Tibial nerve (tissue), 4 donors: ENCODE results near the gene KAT8. TPM values are rescaled to one million over a fixed set of nuclear protein-coding genes. Genes with fewer than 3 reads are reported as not detected.

Experiments used
- DNase-seq, 2 donors: peaks; one replicate each; pipeline ENCODE4 v3.0.0-alpha.2; 2019; ENCODE audit warnings: low spot score in 2 of 2
- H3K27ac ChIP-seq, 4 donors: fragments of 200-600 bp; sonication (generic) in 3 of 4; one replicate each; pipeline ENCODE4 v1.5.1; 2017 to 2019; ENCODE audit warnings: mild to moderate bottlenecking in 1 of 4
- H3K27me3 ChIP-seq, 2 donors: fragments of 200-600 bp; sonication (generic) in 1 of 2; one replicate each; pipeline versions ENCODE4 v1.5.1 to v1.6.0; 2017 to 2019
- H3K36me3 ChIP-seq, 3 donors: fragments of 200-600 bp; sonication (generic); one replicate each; pipeline ENCODE4 v1.5.1; 2018 to 2019
- H3K4me1 ChIP-seq, 4 donors: fragments of 200-600 bp; sonication (generic) in 3 of 4; one replicate each; pipeline ENCODE4 v1.5.1; 2017 to 2019
- H3K4me3 ChIP-seq, 4 donors: fragments of 200-600 bp; sonication (generic) in 3 of 4; one replicate each; pipeline ENCODE4 v1.5.1; 2017 to 2019; ENCODE audit warnings: mild to moderate bottlenecking in 1 of 4, moderate library complexity in 1 of 4
- H3K9me3 ChIP-seq, 4 donors: fragments of 200-600 bp; sonication (generic) in 3 of 4; one replicate each; pipeline ENCODE4 v1.5.1; 2017 to 2019
- EP300 ChIP-seq, 2 donors: sonication (generic); formaldehyde crosslinking; IDR thresholded peaks; one replicate each; pipeline ENCODE4 v1.6.1; 2017; ENCODE audit warnings: antibody characterized with exemption in 2 of 2, mild to moderate bottlenecking in 1 of 2
- POLR2A ChIP-seq, 2 donors: fragments of 450-650 bp; IDR thresholded peaks; one replicate each; pipeline ENCODE4 v1.6.1; 2017; ENCODE audit warnings: antibody characterized with exemption in 2 of 2, mild to moderate bottlenecking in 2 of 2, moderate library complexity in 2 of 2
- WGBS, 2 donors: methylation state at CpG; one replicate each; pipeline ENCODE4 v1.1.5; 2018; 5-methylcytosine and 5-hydroxymethylcytosine counted together
- total RNA-seq, 4 donors: library from RNA; depleted of rRNA; stranded (reverse); fragments of >200 nt; gene quantifications; one replicate each; pipeline ENCODE4 v1.1.0, GENCODE V29; 2016
- TF ChIP-seq, protein P1 (sequence below), 5 experiments: fragments of 200-600 bp in 3 of 5; fragments of 450-650 bp in 2 of 5; sonication (generic) in 3 of 5; IDR thresholded peaks; one replicate each; pipeline ENCODE4 v1.5.1; 2016 to 2019; ENCODE audit warnings: antibody characterized with exemption in 5 of 5, mild to moderate bottlenecking in 3 of 5, moderate library complexity in 2 of 5

Gene KAT8
- total RNA-seq, 4 donors from 2014 or later, result 79.5 to 99.0 (median 92.7) TPM

GRCh38 chr16:31083556-31083955 lies 33.9 kb upstream of the KAT8 start:
- peaks cover 0 to 99% (median 3%) of the 10 kb centered on the region in 3 donors for H3K36me3 ChIP-seq
- 54 to 73% methylated on average over 4 to 5 of the region's 5 CpGs for WGBS, 2 donors
- H3K4me1 ChIP-seq, result peaks cover 0 to 25% (median 0%) of the 10 kb centered on the region in 4 donors
- H3K27ac ChIP-seq, result no peak overlapping the region
- no peaks in the 10 kb centered on the region for H3K9me3 ChIP-seq
- H3K4me3 ChIP-seq, result no peak overlapping the region
- no peaks in the 10 kb centered on the region for H3K27me3 ChIP-seq
- no peak for DNase-seq
- no peak for TF ChIP-seq EP300 (IDR thresholded peaks at IDR 0.05)
- no peak for TF ChIP-seq POLR2A (IDR thresholded peaks at IDR 0.05)
- TF ChIP-seq, protein P1, sequence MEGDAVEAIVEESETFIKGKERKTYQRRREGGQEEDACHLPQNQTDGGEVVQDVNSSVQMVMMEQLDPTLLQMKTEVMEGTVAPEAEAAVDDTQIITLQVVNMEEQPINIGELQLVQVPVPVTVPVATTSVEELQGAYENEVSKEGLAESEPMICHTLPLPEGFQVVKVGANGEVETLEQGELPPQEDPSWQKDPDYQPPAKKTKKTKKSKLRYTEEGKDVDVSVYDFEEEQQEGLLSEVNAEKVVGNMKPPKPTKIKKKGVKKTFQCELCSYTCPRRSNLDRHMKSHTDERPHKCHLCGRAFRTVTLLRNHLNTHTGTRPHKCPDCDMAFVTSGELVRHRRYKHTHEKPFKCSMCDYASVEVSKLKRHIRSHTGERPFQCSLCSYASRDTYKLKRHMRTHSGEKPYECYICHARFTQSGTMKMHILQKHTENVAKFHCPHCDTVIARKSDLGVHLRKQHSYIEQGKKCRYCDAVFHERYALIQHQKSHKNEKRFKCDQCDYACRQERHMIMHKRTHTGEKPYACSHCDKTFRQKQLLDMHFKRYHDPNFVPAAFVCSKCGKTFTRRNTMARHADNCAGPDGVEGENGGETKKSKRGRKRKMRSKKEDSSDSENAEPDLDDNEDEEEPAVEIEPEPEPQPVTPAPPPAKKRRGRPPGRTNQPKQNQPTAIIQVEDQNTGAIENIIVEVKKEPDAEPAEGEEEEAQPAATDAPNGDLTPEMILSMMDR (IDR thresholded peaks at IDR 0.05), result no peak

GRCh38 chr16:31083981-31084380 lies 33.5 kb upstream of the KAT8 start:
- H3K9me3 ChIP-seq, result no peaks in the 10 kb centered on the region
- no peak overlapping the region for H3K27ac ChIP-seq
- H3K4me1 ChIP-seq, result peaks cover 0 to 25% (median 0%) of the 10 kb centered on the region in 4 donors
- DNase-seq, result no peak
- no peak overlapping the region for H3K4me3 ChIP-seq
- H3K36me3 ChIP-seq, result peaks cover 0 to 99% (median 0%) of the 10 kb centered on the region in 3 donors
- H3K27me3 ChIP-seq, result no peaks in the 10 kb centered on the region
- 58 to 85% methylated on average over 2 to 13 of the region's 13 CpGs for WGBS, 2 donors
- no peak for TF ChIP-seq POLR2A (IDR thresholded peaks at IDR 0.05)
- no peak for TF ChIP-seq EP300 (IDR thresholded peaks at IDR 0.05)
- TF ChIP-seq, protein P1 (IDR thresholded peaks at IDR 0.05), result no peak

DNA sequence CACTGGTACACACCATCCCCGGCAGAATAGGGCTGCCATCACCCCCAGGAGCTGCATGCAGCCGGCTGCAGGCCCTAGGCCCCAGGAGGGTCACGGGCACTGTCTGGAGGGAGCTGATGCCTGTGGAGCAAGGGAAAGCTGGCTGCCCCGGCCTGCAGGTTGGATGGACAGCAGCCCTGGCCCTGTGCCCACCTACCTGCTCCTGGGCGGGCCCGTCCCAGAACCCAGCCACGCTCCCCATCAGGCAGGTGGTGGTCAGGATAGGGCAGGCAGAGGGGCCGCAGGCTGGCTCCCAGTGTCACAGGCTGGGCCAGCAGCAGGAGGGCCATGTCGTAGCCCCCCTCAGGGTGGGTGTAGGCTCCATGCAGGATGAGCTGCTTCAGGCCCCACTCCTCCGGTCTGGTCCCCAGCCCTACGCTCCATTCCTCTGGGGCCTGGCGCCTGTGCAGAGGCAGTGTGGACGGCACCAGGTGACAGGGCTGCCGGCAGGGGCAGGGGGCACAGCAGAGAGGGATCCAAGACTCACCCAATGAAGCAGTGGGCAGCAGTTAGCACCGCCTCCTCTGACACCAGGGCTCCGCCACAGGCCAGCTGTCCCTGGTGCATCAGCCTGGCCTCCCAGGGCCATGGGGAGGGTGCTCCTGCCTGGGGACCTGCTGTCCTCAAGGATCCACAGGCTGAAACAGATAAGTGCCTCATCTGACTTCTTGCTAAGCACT lies 32.7 kb upstream of the KAT8 start:
- Histone ChIP-seq H3K4me1 (peaks cover 0 to 25% (median 0%) of the 10 kb centered on the region in 4 donors), H3K27me3 (no peaks in the 10 kb centered on the region), H3K4me3 (no peak overlapping the region), H3K36me3 (peaks cover 0 to 99% (median 0%) of the 10 kb centered on the region in 3 donors), H3K9me3 (no peaks in the 10 kb centered on the region), H3K27ac (no peak overlapping the region)
- DNase-seq, result no peak
- TF ChIP-seq POLR2A (IDR thresholded peaks at IDR 0.05), result no peak
- TF ChIP-seq, protein P1 (IDR thresholded peaks at IDR 0.05), result no peak
- TF ChIP-seq EP300 (IDR thresholded peaks at IDR 0.05), result no peak
- 73 to 74% methylated on average over 4 to 12 of the region's 16 CpGs for WGBS, 2 donors

DNA sequence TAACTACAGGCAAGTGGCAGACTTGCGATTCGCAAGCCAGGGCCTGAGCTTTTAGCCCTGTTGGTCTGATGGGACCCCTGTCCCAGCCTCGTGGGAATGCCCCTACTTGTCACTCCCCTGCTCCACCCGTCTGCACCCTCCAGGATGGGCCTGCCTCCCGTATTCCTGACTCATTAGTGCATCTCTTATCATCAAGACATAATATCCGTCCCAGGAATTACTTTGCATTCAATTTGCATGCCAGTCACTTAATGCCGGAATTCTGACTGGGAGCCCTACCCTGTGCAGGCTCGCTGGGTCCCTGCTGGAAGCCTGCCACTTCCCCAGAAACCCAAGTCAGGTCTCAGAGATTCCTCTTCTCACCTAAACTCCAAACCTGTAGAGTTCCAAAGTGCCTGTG lies 32.1 kb upstream of the KAT8 start:
- H3K36me3 ChIP-seq, result peaks cover 0 to 98% (median 0%) of the 10 kb centered on the region in 3 donors
- no peak overlapping the region for H3K27ac ChIP-seq
- peaks cover 0 to 25% (median 0%) of the 10 kb centered on the region in 4 donors for H3K4me1 ChIP-seq
- WGBS, 2 donors, result 82 to 86% methylated on average over 8 of the region's 8 CpGs
- TF ChIP-seq EP300 (IDR thresholded peaks at IDR 0.05), result no peak
- TF ChIP-seq POLR2A (IDR thresholded peaks at IDR 0.05), result no peak
- TF ChIP-seq, protein P1 (IDR thresholded peaks at IDR 0.05), result no peak
- H3K4me3 ChIP-seq, result no peak overlapping the region
- no peak for DNase-seq
- no peaks in the 10 kb centered on the region for H3K9me3 ChIP-seq
- no peaks in the 10 kb centered on the region for H3K27me3 ChIP-seq

DNA sequence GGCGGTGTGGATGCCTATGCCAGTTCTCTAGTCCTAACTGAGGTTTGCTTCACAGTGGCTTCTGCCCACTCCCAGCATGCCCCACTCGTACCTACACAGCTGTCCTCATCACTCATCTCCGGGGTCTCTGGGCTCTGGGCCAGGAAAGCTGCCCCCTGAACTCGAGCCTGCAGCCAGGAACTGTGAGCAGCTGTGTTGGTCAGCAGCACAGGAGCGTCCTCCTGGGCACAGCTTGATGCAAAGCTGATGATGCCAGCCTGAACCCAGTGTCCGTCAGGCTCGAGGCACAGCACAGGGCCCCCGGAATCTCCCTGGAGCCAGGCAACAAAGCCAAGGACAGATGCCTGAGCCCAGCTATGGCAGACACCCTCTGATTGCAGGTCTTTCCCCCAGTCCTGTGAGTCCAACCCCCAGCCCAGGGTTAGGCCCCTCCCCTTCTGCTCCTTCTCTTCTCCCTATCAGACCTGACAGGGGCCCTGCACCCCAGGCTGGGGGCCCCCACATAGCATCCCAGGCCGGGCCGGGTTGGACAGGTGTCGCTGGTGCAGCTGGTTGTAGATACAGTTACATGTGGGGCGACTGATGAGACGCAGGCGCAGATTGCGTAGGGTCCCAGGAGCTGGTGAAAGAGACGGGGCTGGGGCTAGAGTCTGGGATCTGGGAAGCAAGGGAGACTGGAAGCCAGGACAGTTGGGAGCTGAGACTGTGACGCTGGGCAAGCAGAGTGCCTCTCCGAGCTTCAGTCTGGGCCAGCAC lies 31.4 kb upstream of the KAT8 start:
- peaks cover 0 to 19% (median 0%) of the 10 kb centered on the region in 4 donors for H3K4me1 ChIP-seq
- H3K36me3 ChIP-seq, result peaks cover 0 to 98% (median 0%) of the 10 kb centered on the region in 3 donors
- no peaks in the 10 kb centered on the region for H3K27me3 ChIP-seq
- H3K4me3 ChIP-seq, result no peak overlapping the region
- no peak overlapping the region for H3K27ac ChIP-seq
- H3K9me3 ChIP-seq, result no peaks in the 10 kb centered on the region
- 75 to 83% methylated on average over 14 to 18 of the region's 18 CpGs for WGBS, 2 donors
- no peak for DNase-seq
- TF ChIP-seq EP300 (IDR thresholded peaks at IDR 0.05) (no peak), POLR2A (IDR thresholded peaks at IDR 0.05) (no peak)
- TF ChIP-seq, protein P1 (IDR thresholded peaks at IDR 0.05), result no peak
